Pancreas (tissue), 10 donors: ENCODE results near the gene P2RX3. TPM values are rescaled to one million over a fixed set of nuclear protein-coding genes. Genes with fewer than 3 reads are reported as not detected.

ENCODE experiments used
- ATAC-seq, 4 donors: fragments of 200-7000 bp; cut with Tn5 transposase; one replicate each; pipeline versions ENCODE4 v1.8.0 to v1.9.1; 2020; ENCODE audit warnings: mild to moderate bottlenecking in 4 of 4, moderate library complexity in 4 of 4
- DNase-seq, 6 donors: peaks; one replicate each; pipeline ENCODE4 v3.0.0-alpha.2; 2020
- FAIRE-seq: peaks from 2 replicates; lab custom pipeline; 2012; peaks lifted over from hg19 to GRCh38; lab: Jason Lieb, UNC
- H3K27ac ChIP-seq, 4 donors: fragments of 200-600 bp; sonication (generic); 1 replicate in 3 of 4; 2 replicates in 1 of 4; pipeline versions ENCODE4 v1.5.0 to v1.8.0; 2020
- H3K27me3 ChIP-seq, 4 donors: fragments of 200-600 bp; one replicate each; pipeline ENCODE4 v1.8.0; 2021
- H3K36me3 ChIP-seq, 3 donors: fragments of 200-600 bp; sonication (generic) in 1 of 3; one replicate each; pipeline versions ENCODE4 v1.5.0 to v1.8.0; 2020 to 2021
- H3K4me1 ChIP-seq, 3 donors: fragments of 200-600 bp; one replicate each; pipeline ENCODE4 v1.8.0; 2021
- H3K4me3 ChIP-seq, 4 donors: fragments of 200-600 bp; sonication (generic) in 2 of 4; one replicate each; pipeline versions ENCODE4 v1.5.0 to v1.8.0; 2020 to 2021
- H3K9me3 ChIP-seq, 4 donors: fragments of 200-600 bp; one replicate each; pipeline ENCODE4 v1.8.0; 2021
- CTCF ChIP-seq, 4 donors: fragments of 200-600 bp; sonication (generic) in 3 of 4; IDR thresholded peaks; one replicate each; pipeline versions ENCODE4 v1.5.0 to v1.8.0; 2021; ENCODE audit warnings: antibody characterized with exemption in 4 of 4
- WGBS, 2 donors: extraction: QIAGEN DNeasy Blood & Tissue Kit; methylation state at CpG; one replicate each; pipeline ENCODE4 v1.1.7; 2013; 5-methylcytosine and 5-hydroxymethylcytosine counted together
- intact Hi-C, 3 donors: fragments of 100-400 bp; cut with DNase I; formaldehyde crosslinking; loops; one replicate each; pipeline versions ENCODE4 v1.11.1 to v1.14.2; 2022
- polyA plus RNA-seq, 2 donors: library from polyadenylated mRNA; stranded (reverse); fragments of 200-250 nt; gene quantifications; one replicate each; pipeline ENCODE4 v1.2.3, GENCODE V29; 2013
- total RNA-seq, 6 donors: library from RNA; stranded (reverse); fragmentation: NEBNext Ultra II Directional in 4 of 6; extraction: Animal tissue kit (Norgen Biotek cat#: 25700) in 4 of 6; gene quantifications; one replicate each; pipeline versions ENCODE4 v1.2.1 to v1.2.4, GENCODE V29; 2021 to 2023
- donor health status: healthy with polysubstance abuse.
- donor health status: DM: no; HTN: no; CAD: no; lungs with moderate emphysema.
- donor health status: DM: no; HTN: no; CAD: no.
- donor health status: control.
- donor health status: control.
- donor health status: Bipolar disorder and iron deficiency.
- donor health status: DM: yes; HTN: yes; CAD: no.
- donor health status: DM: no; HTN: no; CAD: no.
- donor health status: DM: no; HTN: no; CAD: no.
- donor health status: DM: yes; HTN: yes; CAD: no.

The P2RX3 gene
- total and polyA plus RNA-seq, 8 donors, result 0.07 to 0.16 (median 0.16) TPM; not detected in 5

- peaks cover 23 to 51% (median 39%) of the 10 kb centered on the region in 3 donors for H3K36me3 ChIP-seq
- H3K27ac ChIP-seq, result no peak overlapping the region
- intact Hi-C loops, result loop anchor here in 1 of 3 donors (10.0 kb wide), 1 partner anchor 58 kb away; no protein-coding TSS in a partner anchor
- DNase-seq, result no peak
- no peak overlapping the region for H3K4me3 ChIP-seq
- no peaks in the 10 kb centered on the region for H3K27me3 ChIP-seq
- H3K4me1 ChIP-seq, result peaks cover 12 to 24% (median 22%) of the 10 kb centered on the region in 3 donors
- no peak for TF ChIP-seq CTCF (IDR thresholded peaks at IDR 0.05)
- no peak for ATAC-seq
- WGBS, 2 donors, result 91 to 95% methylated on average over 15 of the region's 15 CpGs
- H3K9me3 ChIP-seq, result no peaks in the 10 kb centered on the region
- FAIRE-seq, result no peak
These were observed 35.7 kb upstream of the P2RX3 start for GRCh38 chr11:57302489-57302888.

GRCh38 chr11:57303280-57303989 is 34.7 kb upstream of the P2RX3 start:
- no peak for DNase-seq
- no peak for FAIRE-seq
- Histone ChIP-seq H3K4me1 (peaks cover 12 to 28% (median 24%) of the 10 kb centered on the region in 3 donors), H3K27ac (no peak overlapping the region), H3K36me3 (peaks cover 23 to 49% (median 39%) of the 10 kb centered on the region in 3 donors), H3K4me3 (no peak overlapping the region), H3K27me3 (no peaks in the 10 kb centered on the region), H3K9me3 (no peaks in the 10 kb centered on the region)
- intact Hi-C loops, result loop anchor here in 1 of 3 donors (10.0 kb wide), 1 partner anchor 59 kb away; no protein-coding TSS in a partner anchor
- TF ChIP-seq CTCF (IDR thresholded peaks at IDR 0.05), result no peak
- peak in 1 of 4 donors; percentile 26 for ATAC-seq
- WGBS, 2 donors, result 76 to 82% methylated on average over 17 of the region's 17 CpGs

GRCh38 chr11:57303990-57304579 is 34.1 kb upstream of the P2RX3 start:
- FAIRE-seq, result no peak
- TF ChIP-seq CTCF (IDR thresholded peaks at IDR 0.05), result no peak
- Histone ChIP-seq H3K27ac (no peak overlapping the region), H3K9me3 (no peaks in the 10 kb centered on the region), H3K4me3 (no peak overlapping the region), H3K36me3 (peaks cover 23 to 44% (median 33%) of the 10 kb centered on the region in 3 donors), H3K4me1 (peaks cover 14 to 28% (median 24%) of the 10 kb centered on the region in 3 donors), H3K27me3 (no peaks in the 10 kb centered on the region)
- ATAC-seq, result peak; percentile 34 to 53 (median 44)
- intact Hi-C loops, result loop anchor here in 1 of 3 donors (10.0 kb wide), 1 partner anchor 59 kb away; no protein-coding TSS in a partner anchor
- 38 to 58% methylated on average over 8 of the region's 8 CpGs for WGBS, 2 donors
- DNase-seq, result peak in 3 of 6 donors; percentile 37 to 67 (median 60)

- intact Hi-C loops, result loop anchor here in 1 of 3 donors (10.0 kb wide), 1 partner anchor 61 kb away; no protein-coding TSS in a partner anchor
- 44 to 49% methylated on average over 8 of the region's 8 CpGs for WGBS, 2 donors
- DNase-seq (no peak), ATAC-seq (no peak), FAIRE-seq (no peak)
- Histone ChIP-seq H3K27ac (no peak overlapping the region), H3K4me3 (no peak overlapping the region), H3K9me3 (no peaks in the 10 kb centered on the region), H3K27me3 (no peaks in the 10 kb centered on the region), H3K4me1 (peaks cover 28 to 38% (median 36%) of the 10 kb centered on the region in 3 donors), H3K36me3 (peaks cover 14 to 39% (median 22%) of the 10 kb centered on the region in 3 donors)
- TF ChIP-seq CTCF (IDR thresholded peaks at IDR 0.05), result no peak
These were observed 32.6 kb upstream of the P2RX3 start for GRCh38 chr11:57305523-57305922.
